Epithelial cell of prostate (primary cell): ENCODE data around the gene HDAC4.

Source experiments
- DNase-seq: peaks from one replicate; pipeline ENCODE4 v3.0.0-alpha.2; 2011; ENCODE audit warnings: low read depth, low spot score
- H3K27ac ChIP-seq: fragments of 450-650 bp; 2 replicates; pipeline ENCODE4 v1.5.1; 2017; ENCODE audit warnings: mild to moderate bottlenecking

HDAC4 gene

DNA sequence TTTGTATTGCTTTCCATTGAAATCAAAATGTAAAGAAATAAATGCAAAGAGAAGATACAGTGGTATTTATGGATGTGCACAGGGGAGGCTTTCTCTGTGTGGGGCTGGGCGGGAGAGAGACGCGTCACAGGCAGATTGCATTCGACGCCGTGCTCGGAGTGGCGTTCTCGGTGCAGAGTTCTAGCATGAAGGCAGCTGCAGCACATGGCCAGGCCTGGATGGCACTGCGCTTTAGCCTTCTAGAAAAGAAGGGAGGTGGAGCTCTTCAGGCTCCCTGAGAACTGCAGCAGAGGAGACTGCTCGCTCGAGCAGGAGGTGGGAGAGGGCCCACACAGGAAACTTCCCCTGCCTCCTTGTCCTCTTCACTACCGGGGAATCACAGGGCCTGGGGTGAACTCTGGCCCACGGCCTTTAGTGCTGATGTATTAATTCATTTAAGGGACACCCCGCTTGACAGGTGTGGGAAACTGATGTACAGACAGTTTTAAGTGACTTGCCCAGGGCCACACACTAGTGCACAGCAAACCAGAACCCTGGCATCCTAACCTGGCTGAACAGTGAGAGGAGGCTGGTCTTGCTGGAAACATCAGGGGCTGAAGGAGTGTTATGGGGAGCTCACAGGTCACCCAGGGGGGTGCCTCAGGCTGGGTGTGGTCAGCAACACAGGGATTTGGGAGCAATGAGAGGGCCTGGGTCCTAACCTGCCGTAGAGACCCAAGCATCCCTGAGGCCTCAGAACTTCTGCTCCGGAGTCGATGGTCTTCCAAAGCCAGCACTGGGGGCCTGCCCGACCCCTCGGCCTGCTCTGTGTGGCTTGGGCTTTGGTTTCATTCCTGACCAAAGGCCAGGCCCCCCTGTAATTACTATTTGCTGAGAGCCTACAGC is 199.9 kb downstream of the HDAC4 start:
- DNase-seq, result no peak
- no peak overlapping the region for H3K27ac ChIP-seq

DNA sequence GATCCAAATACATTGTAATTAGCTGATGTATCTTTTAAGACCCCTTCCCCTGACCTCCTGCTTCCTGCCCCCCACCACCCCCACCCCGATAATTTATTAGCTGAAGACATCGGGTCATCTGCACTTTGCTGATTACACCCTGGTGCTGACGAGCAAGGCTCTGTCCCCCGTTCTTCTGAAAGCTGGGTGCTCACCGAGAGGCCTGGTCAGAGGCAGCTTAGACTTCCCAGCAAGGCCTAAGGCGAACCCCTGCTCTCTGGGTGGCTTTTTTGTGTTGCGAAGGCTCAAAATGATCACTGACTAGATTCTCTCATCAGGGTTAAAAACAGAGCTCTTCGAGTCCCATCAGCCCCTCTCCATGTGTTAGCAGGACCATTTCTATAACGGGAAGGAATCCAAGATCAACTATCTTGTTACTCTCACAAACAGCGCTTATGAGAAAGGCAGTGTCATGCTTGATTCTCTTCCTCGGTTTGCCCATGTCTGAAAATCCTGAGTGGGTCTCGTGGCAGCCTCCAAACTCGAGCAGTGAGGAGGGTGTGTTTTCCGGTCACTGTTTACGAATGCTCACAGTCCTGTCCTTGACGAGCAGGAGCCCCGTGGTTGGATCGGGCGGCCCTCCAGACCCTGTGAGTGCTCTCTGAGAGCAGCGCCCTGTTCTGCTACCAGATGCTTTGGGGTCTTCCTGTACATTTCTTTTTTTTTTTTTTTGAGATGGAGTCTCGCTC is 201.6 kb downstream of the HDAC4 start:
- no peak for DNase-seq
- no peak overlapping the region for H3K27ac ChIP-seq

DNA sequence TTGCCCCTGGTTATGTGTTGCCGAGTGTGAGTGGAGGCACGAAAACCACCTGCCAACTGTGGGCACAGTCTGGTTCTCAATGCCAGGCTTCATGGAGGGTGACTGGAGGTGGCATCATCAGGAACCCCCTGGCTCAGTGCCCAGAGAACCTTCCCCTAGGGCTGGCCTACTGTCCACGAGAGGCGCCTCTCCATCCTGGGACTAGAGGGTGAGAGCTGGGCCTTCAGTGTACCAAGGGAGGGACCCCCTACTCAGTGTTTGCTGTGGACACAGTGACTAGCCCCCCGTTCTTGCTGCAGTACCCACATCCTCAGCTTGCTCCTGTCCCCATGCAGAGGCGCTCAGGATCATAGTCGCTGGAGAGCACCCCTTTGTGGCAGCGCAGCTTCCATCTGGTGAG is 202.6 kb downstream of the HDAC4 start:
- H3K27ac ChIP-seq, result no peak overlapping the region
- no peak for DNase-seq

DNA sequence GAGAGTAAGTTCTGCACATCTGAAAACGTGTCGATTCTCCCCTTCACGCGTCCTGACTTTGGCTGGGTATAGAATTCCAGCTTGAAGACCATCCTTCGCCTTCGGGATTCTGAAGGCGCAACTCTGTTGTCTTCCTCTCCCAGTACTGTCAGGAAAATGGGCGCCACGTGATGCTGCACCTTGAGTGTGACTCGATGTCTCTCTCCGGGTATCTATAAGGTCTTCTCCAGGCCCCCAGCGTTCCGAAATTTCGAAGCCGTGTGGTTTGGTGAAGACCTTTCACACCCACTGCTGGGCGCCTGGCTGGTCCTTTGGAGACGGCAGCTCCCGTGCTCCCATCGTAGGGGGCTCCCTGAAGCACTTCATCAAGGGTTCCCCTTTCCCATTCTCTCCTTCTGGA is 203.7 kb downstream of the HDAC4 start:
- no peak overlapping the region for H3K27ac ChIP-seq
- DNase-seq, result no peak

DNA sequence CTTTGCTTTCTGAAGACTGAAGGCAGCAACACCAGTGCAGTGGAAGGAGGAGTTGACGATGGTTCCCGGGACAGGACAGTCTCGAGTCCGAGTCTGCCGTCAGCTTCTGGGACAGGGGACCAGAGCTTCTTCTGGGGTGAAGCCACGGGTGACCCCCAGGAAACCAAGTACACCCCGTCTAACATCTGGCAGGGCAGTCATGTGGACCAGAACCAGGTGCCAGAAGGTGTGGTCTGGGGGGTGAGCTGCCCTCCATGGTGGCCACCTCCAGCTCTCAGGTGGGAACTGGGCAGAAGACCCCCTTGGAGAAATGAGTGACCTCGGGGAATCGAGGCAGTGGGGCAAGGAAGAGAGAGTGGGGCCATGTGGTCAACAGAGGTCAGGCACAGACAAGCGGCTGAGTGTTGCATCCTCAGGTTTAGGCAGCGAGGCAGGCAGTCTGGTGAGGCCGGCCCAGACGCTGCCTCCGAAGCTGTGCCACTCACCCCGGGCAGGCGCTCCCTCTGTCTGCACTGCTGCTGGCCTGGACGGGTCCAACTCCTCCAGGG is 204.3 kb downstream of the HDAC4 start:
- H3K27ac ChIP-seq, result no peak overlapping the region
- no peak for DNase-seq

DNA sequence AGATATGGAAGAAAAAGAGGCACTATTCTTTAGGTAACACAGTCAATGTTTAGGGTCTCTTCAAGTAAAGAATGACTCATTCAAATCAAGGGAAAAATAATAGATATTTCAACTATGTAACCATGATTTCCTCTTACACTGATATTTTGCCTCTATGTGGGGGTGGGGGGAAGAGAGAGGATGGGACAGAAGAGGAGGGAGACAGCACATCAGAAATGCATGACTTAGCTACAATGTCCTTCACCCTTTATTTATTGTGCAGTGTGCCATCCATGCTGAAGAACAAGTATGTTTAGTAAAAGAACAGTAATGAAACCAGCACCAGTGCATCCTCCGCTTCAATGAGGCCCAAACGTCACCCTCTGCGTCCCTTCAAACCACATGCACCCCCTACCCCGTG is 204.8 kb downstream of the HDAC4 start:
- DNase-seq, result no peak
- H3K27ac ChIP-seq, result no peak overlapping the region

- H3K27ac ChIP-seq, result no peak overlapping the region
- DNase-seq, result no peak
Observed at GRCh38 chr2:239195318-239195871, 205.4 kb downstream of the HDAC4 start.

DNA sequence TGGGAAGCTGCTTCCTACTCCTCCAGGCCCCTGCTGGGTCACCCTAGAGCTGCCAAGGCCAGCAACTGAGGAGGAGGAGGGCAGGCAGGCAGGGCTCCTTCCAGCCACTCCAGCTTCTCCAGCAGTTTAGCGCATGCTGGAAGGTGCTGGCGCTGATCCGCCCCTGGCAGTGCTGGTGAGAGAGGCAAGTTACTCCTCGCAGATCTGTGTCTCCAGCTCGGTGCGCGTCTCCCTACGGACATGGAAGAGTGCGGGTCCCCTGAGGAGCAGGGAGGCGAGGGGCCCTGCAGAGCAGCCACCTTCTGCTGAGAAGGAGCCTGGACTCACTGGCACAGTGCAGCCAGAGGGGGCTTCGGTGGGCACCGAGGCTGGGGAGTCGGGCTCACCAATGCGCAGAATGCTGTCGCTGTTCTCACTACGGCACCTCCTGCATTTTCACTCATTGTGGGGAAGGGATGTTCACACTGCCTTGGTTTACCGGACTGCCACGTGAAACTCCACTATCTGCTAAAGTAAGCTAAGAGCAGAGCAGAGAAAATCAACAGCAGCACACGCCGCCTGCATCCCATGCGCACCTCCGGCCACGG is 206.0 kb downstream of the HDAC4 start:
- H3K27ac ChIP-seq, result no peak overlapping the region
- no peak for DNase-seq

DNA sequence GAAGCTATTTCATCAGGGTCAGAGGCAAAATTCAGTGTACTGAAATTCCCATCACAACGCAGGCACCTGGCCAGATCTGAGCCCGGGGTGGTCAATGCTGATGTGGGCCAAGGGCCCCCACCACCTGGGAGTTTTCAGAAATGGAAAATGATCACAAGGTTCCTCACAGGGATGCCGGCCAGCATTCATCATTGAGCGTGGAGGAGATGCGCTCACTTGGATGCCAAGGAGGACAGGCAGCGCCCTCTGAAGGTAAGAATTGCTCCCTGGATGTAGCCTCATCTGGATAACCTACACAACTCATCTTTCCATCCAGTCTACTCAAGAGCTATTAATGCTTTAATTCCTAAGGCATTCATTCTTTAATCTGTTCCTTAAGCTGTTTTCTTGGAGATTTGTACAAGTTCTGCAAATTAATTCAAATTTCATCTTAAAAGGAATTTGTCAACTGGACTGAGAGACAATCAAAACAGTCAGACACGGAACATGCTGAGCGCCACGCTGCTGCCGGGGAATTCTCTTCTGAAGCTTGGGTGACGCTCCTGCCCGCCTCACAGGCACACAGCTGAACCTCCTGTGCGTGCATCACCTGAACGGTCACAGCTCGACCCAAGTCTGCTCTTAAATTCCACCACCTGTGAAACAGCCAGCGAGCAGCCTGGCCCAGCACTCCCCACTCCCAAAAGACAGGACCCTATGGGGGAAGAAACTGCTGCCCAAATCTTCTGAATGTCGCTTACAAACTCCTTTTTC is 206.7 kb downstream of the HDAC4 start:
- no peak overlapping the region for H3K27ac ChIP-seq
- no peak for DNase-seq

GRCh38 chr2:239193401-239193811 is 207.4 kb downstream of the HDAC4 start:
- DNase-seq, result no peak
- no peak overlapping the region for H3K27ac ChIP-seq

DNA sequence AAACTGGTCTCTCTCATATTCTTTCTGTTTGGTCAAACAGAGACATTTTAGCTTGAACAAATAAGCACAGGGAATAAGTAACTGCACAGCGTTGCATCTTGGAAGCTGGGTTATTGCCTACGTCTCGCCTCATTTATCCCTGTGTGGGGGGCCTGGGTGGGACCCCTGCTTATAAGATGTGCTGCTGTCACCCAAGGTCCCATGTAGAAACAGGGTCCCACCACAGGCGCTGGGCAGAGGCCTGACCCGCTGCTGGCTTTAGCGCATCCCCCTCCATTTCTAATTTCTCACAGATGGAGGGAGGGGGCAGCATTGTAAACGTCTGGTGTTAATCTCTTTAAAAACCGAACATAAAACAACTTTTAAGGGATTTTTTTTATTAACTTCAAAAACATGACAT is 207.8 kb downstream of the HDAC4 start:
- no peak for DNase-seq
- H3K27ac ChIP-seq, result no peak overlapping the region

DNA sequence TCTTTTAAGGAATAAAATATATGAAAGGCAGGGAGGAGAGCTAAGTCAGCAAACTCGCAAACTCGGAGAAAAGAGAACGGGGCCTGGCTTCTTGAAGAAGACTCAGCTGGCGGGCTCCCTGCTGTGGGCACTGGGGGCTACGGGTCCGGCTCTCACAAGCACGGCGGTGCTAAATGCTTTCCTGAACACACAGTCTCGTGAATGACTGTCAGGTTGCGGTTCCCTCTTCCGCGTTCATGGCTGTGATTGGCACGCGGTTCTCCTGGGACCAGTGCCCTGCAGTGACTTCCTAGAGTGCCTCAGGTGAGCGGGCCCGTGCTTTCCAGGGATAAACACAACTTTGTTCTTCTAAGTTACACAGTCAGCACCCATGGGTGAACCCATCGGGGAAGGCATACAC is 208.4 kb downstream of the HDAC4 start:
- no peak for DNase-seq
- no peak overlapping the region for H3K27ac ChIP-seq

DNA sequence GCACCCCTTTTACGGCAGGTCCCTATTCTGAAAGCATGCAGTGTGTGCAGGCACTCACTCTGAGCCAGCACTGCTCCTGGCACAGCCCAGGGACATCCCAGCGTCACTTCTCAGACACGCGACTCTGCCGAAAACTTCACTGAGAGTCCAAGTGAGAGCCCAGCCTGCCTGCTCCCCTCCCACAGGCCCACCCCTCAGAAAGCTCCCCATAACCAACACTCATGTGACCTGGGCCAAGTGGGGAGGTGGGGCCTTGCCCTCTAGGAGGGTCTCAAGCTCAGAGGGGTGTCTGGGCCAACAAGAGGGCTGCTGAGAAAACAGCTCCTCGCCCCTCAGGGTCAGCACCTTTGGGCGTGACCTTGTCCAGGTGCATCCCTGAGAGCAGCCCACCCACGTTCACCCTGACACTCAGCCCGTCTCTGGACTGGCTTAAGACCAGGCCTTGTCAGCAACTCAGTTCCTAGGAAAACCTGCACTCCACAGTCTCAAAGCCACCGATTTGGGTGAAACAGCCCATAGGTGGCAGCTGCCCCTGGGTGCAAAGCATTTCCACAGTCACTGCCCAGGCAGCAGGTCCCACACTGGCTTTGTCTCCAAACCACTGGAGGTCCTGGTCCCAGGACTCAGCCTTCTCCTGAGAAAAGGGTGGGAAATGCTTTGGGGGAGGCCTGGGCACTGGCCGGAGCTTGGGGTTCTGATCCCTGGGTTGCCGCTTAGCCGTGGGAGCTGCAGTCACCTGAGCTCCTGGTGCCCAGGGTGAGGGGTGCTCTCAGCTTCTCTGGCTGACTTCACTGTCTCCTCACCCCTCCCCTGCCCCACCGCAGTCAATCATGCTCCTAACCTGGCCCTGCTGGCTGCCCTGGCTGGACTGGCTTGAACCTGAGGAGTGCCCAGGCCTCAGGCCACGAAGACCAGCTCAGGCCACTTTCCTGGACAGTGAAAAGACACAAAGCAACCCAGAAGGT is 209.6 kb downstream of the HDAC4 start:
- H3K27ac ChIP-seq, result no peak overlapping the region
- no peak for DNase-seq

DNA sequence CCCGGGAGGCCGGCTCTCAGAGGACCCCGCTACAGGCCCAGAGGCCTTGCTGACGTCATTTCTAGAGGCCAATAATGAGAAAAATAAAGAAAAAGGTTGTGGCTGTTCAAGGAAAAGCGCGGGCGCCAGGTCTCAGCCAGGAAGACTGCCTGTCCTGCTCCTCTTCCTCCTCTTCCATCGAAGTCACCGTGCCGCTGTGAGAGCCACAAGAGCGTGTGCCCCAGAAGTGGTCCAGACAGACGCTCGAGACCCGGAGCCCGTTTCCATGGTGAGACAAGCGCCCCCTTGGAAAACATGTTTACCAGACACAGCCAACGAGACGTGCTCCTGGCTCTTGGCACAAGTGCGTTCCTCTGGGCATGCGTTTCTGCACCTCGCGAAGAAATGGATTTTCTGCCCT is 210.5 kb downstream of the HDAC4 start:
- no peak overlapping the region for H3K27ac ChIP-seq
- no peak for DNase-seq

DNA sequence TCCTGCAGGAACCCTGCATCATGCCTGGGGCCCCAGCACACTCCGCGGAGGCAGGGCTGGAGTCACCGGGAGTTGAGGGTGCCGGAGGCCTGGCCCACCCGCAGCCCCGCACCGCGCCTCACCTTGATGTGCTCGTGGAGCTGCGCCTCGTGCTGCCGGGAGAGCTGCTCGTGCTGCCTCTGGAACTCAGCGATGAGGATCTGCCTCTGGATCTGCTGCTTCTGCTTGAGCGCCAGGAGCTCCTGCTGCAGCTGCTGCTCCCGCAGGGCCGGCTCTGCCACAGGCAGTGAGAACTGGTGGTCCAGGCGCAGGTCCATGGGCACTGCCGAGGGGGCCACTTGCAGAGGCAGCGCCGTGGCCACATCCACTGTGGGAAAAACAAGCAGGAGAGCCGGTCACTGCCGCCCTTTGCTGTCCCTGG is 211.1 kb downstream of the HDAC4 start:
- DNase-seq, result no peak
- H3K27ac ChIP-seq, result no peak overlapping the region

- H3K27ac ChIP-seq, result no peak overlapping the region
- DNase-seq, result no peak
Observed at GRCh38 chr2:239188536-239188935, 212.3 kb downstream of the HDAC4 start.

GRCh38 chr2:239187464-239188253 is 213.2 kb downstream of the HDAC4 start:
- DNase-seq, result no peak
- no peak overlapping the region for H3K27ac ChIP-seq
